Mesendoderm (in vitro differentiated cells): Measurements from ENCODE around the gene SLC4A1AP.

Source experiments
- DNase-seq: peaks from one replicate; pipeline ENCODE4 v3.0.0; 2013
- H2AK5ac ChIP-seq: 2 replicates; pipeline ENCODE4 v1.6.1; 2013; ENCODE audit warnings: low read length, inconsistent platforms
- H2BK120ac ChIP-seq: 2 replicates; pipeline ENCODE4 v1.6.1; 2013; ENCODE audit warnings: low read depth, mild to moderate bottlenecking, low read length, moderate library complexity, mixed read lengths
- H2BK15ac ChIP-seq: replicated peaks from 2 replicates; pipeline ENCODE4 v1.6.1; 2013; ENCODE audit warnings: low read depth, mild to moderate bottlenecking, moderate library complexity
- H2BK5ac ChIP-seq: 2 replicates; pipeline ENCODE4 v1.6.1; 2013; ENCODE audit warnings: low read length, inconsistent platforms
- H3K18ac ChIP-seq: 2 replicates; pipeline ENCODE4 v1.6.1; 2013; ENCODE audit warnings: mild to moderate bottlenecking, low read length, mixed read lengths
- H3K23ac ChIP-seq: one replicate; pipeline ENCODE4 v1.6.1; 2013; ENCODE audit warnings: low read length
- H3K27ac ChIP-seq: 2 replicates; pipeline ENCODE4 v1.5.1; 2013; ENCODE audit warnings: low read depth, mild to moderate bottlenecking, inconsistent platforms, low read length, moderate library complexity
- H3K27me3 ChIP-seq: 2 replicates; pipeline ENCODE4 v1.6.1; 2013; ENCODE audit warnings: low read length, control low read depth, mild to moderate bottlenecking, inconsistent platforms; ENCODE audit not compliant: insufficient read depth, poor library complexity
- H3K36me3 ChIP-seq: 2 replicates; pipeline ENCODE4 v1.6.1; 2013; ENCODE audit warnings: low read length, inconsistent platforms; ENCODE audit not compliant: control insufficient read depth, insufficient read depth
- H3K4ac ChIP-seq: one replicate; pipeline ENCODE4 v1.6.1; 2013; ENCODE audit warnings: low read depth, mild to moderate bottlenecking, low read length, moderate library complexity
- H3K4me1 ChIP-seq: 2 replicates; pipeline ENCODE4 v1.6.1; 2013; ENCODE audit warnings: low read depth, low read length, inconsistent platforms; ENCODE audit not compliant: control insufficient read depth
- H3K4me2 ChIP-seq: 2 replicates; pipeline ENCODE4 v1.6.1; 2013; ENCODE audit warnings: low read length
- H3K4me3 ChIP-seq: 2 replicates; pipeline ENCODE4 v1.5.1; 2013; ENCODE audit warnings: mild to moderate bottlenecking, low read length
- H3K56ac ChIP-seq: one replicate; pipeline ENCODE4 v1.6.1; 2013; ENCODE audit warnings: low read length
- H3K79me1 ChIP-seq: 2 replicates; pipeline ENCODE4 v1.6.1; 2013; ENCODE audit warnings: low read length, inconsistent platforms
- H3K79me2 ChIP-seq: 2 replicates; pipeline ENCODE4 v1.6.1; 2013; ENCODE audit warnings: mild to moderate bottlenecking, low read length; ENCODE audit not compliant: control insufficient read depth, insufficient read depth
- H3K9ac ChIP-seq: 2 replicates; pipeline ENCODE4 v1.6.1; 2013; ENCODE audit warnings: low read length, inconsistent platforms
- H4K5ac ChIP-seq: one replicate; pipeline ENCODE4 v1.6.1; 2013; ENCODE audit warnings: low read length
- H4K8ac ChIP-seq: one replicate; pipeline ENCODE4 v1.6.1; 2013; ENCODE audit warnings: low read depth, mild to moderate bottlenecking, control low read depth, low read length, moderate library complexity
- WGBS: extraction: QIAGEN DNeasy Blood & Tissue Kit; methylation state at CpG from one replicate; pipeline ENCODE4 v1.1.7; 2013; ENCODE audit warnings: low lambda C conversion rate, missing lambda C conversion rate; ENCODE audit not compliant: insufficient coverage; ENCODE audit errors: extremely low coverage; 5-methylcytosine and 5-hydroxymethylcytosine counted together

The SLC4A1AP gene

GRCh38 chr2:27724905-27725701, 61.4 kb downstream of the SLC4A1AP start:
- H2AK5ac ChIP-seq: no peak overlapping the region
- H3K36me3 ChIP-seq: no peaks in the 10 kb centered on the region
- H2BK120ac ChIP-seq: no peak overlapping the region
- H3K79me1 ChIP-seq: no peaks in the 10 kb centered on the region
- H3K27ac ChIP-seq: no peak overlapping the region
- H4K8ac ChIP-seq: no peak overlapping the region
- H3K27me3 ChIP-seq: no peaks in the 10 kb centered on the region
- H3K56ac ChIP-seq: no peak overlapping the region
- H3K4ac ChIP-seq: no peak overlapping the region
- no peak overlapping the region for H3K4me2 ChIP-seq
- H2BK15ac ChIP-seq: no peak overlapping the region
- H3K9ac ChIP-seq: no peak overlapping the region
- H3K4me3 ChIP-seq: no peak overlapping the region
- DNase-seq: no peak
- H3K79me2 ChIP-seq: no peaks in the 10 kb centered on the region
- no peak overlapping the region for H4K5ac ChIP-seq
- H3K23ac ChIP-seq: no peak overlapping the region
- H2BK5ac ChIP-seq: no peak overlapping the region
- H3K4me1 ChIP-seq: no peaks in the 10 kb centered on the region
- H3K18ac ChIP-seq: no peak overlapping the region
- no CpG with 5 or more reads among the region's 5 CpGs for WGBS

DNA sequence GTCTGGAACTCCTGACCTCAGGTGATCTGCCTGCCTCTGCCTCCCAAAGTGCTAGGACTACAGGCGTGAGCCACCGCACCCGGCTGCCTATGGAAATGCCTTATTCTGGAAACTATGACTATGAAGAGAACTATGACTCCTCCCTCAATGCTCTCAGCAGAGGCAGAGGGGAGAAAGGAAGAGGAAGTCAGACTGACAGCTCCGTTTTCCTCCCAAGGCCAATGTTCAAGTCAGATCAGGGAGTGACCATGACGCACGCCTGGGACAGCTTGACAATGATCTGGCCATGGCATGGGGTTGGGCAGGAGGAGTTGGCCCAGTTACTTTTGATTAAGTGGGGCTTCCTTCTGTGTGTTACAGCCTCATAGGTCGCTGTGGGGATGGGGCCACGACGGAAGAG, 63.6 kb downstream of the SLC4A1AP start:
- H4K5ac ChIP-seq: no peak overlapping the region
- H3K4me1 ChIP-seq: no peaks in the 10 kb centered on the region
- H3K79me1 ChIP-seq: no peaks in the 10 kb centered on the region
- no peak overlapping the region for H2BK5ac ChIP-seq
- DNase-seq: no peak
- H3K18ac ChIP-seq: no peak overlapping the region
- no CpG with 5 or more reads among the region's 9 CpGs for WGBS
- no peak overlapping the region for H2AK5ac ChIP-seq
- no peak overlapping the region for H3K4me3 ChIP-seq
- no peaks in the 10 kb centered on the region for H3K79me2 ChIP-seq
- H2BK120ac ChIP-seq: no peak overlapping the region
- H3K56ac ChIP-seq: no peak overlapping the region
- H3K4me2 ChIP-seq: no peak overlapping the region
- H2BK15ac ChIP-seq: no peak overlapping the region
- H3K36me3 ChIP-seq: no peaks in the 10 kb centered on the region
- no peak overlapping the region for H3K23ac ChIP-seq
- H3K27me3 ChIP-seq: no peaks in the 10 kb centered on the region
- no peak overlapping the region for H3K4ac ChIP-seq
- no peak overlapping the region for H3K27ac ChIP-seq
- no peak overlapping the region for H3K9ac ChIP-seq
- H4K8ac ChIP-seq: no peak overlapping the region

DNA sequence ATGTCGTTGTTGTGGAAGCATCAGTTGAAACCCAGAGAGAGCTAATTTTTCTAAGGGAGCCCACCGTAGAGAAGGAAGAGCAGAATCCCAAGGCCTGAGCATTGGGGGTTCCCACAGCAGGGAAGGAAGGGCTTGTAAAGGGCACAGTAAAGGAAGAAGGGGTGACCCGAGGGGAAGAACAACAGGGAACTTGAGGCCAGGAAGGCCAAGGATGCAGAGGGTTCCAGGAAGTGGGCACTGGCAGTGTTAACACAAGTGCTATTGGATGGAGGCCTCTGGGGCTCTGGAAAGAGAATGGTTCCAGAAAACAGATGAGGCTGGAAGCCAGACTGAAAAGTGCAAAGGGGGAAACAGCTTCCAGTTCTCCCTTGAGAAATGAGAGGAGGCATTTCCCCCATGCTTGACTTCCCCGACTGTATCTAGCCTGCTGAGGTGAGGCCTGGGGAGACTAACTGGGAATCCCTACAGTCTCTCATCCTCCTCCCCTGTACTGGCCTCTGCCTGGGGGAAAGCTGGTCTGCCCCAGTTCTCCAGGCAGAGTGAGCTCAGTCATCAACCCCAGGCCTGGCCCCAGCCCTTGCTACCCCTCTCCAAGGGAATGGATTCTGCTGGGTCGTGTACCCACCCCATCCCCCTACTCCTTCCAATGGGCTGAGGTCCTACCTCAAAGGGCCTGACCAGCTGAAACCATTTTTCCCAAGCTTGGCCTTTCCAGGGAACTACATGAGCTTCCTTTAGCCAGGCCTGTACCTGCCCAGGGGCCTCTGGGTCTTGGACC, 64.6 kb downstream of the SLC4A1AP start:
- H2BK120ac ChIP-seq: no peak overlapping the region
- H3K56ac ChIP-seq: no peak overlapping the region
- H4K5ac ChIP-seq: no peak overlapping the region
- H3K4me1 ChIP-seq: no peaks in the 10 kb centered on the region
- no peak overlapping the region for H3K18ac ChIP-seq
- H3K4me3 ChIP-seq: no peak overlapping the region
- no peaks in the 10 kb centered on the region for H3K36me3 ChIP-seq
- H2BK5ac ChIP-seq: no peak overlapping the region
- H4K8ac ChIP-seq: no peak overlapping the region
- no peaks in the 10 kb centered on the region for H3K79me1 ChIP-seq
- no peak for DNase-seq
- H2BK15ac ChIP-seq: no peak overlapping the region
- whole genome bisulfite sequencing: no CpG with 5 or more reads among the region's 5 CpGs
- H3K4ac ChIP-seq: no peak overlapping the region
- no peak overlapping the region for H3K9ac ChIP-seq
- no peaks in the 10 kb centered on the region for H3K27me3 ChIP-seq
- no peak overlapping the region for H2AK5ac ChIP-seq
- no peak overlapping the region for H3K4me2 ChIP-seq
- no peaks in the 10 kb centered on the region for H3K79me2 ChIP-seq
- no peak overlapping the region for H3K23ac ChIP-seq
- H3K27ac ChIP-seq: no peak overlapping the region

DNA sequence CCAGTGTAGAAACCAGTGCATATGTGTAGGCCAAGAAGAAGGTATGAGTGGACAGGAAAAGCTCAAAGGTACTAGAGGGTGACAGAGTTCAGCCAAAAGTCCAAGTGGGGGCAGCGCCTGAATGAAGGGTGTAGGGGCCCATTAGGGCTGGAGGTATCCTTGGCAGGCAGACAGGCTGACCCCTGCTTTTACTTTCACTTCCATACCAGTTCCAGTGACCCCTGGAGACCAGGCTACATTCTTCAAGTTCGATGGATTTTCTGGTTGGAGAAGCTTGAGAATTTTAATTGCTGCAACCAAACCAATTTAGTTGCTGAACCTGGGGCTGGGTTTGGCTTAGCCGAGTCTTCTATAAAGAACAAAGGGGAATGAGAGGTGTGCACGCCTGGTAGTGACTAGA, 65.5 kb downstream of the SLC4A1AP start:
- WGBS: no CpG with 5 or more reads among the region's 4 CpGs

DNA sequence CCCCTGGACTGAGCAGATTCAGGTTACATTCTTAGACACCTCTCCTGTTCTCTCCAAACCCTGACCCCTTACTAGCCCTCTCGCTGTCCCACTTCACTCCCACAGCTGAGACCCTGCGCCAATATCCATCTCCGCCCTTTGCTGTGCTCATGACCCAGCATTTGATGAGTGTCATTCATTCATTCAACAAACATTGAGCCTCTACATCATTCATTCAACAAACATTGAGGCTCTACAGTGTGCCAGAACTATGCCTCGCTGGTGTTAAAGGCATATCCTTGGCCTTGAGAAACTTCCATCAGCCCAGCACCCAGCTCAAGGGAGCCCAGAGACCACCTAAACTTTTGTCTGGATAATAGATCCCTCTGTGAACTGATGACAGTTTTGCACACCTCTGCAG, 65.9 kb downstream of the SLC4A1AP start:
- Histone ChIP-seq H3K4me1 (no peaks in the 10 kb centered on the region), H3K9ac (no peak overlapping the region), H3K79me2 (no peaks in the 10 kb centered on the region), H2BK120ac (no peak overlapping the region), H2BK5ac (no peak overlapping the region), H3K79me1 (no peaks in the 10 kb centered on the region), H3K27ac (no peak overlapping the region), H3K4me3 (no peak overlapping the region), H2BK15ac (no peak overlapping the region), H4K5ac (no peak overlapping the region), H3K36me3 (no peaks in the 10 kb centered on the region), H4K8ac (no peak overlapping the region), H3K27me3 (no peaks in the 10 kb centered on the region), H3K23ac (no peak overlapping the region), H3K4me2 (no peak overlapping the region), H3K56ac (no peak overlapping the region), H2AK5ac (no peak overlapping the region), H3K18ac (no peak overlapping the region), H3K4ac (no peak overlapping the region)
- DNase-seq: no peak
- no CpG with 5 or more reads among the region's 4 CpGs for whole genome bisulfite sequencing

More for the DNA sequence above, 65.5 kb downstream of the SLC4A1AP start:
- no peak overlapping the region for H2AK5ac ChIP-seq
- no peak overlapping the region for H3K4me2 ChIP-seq
- no peak overlapping the region for H3K4me3 ChIP-seq
- H4K8ac ChIP-seq: no peak overlapping the region
- H3K9ac ChIP-seq: no peak overlapping the region
- no peak overlapping the region for H2BK120ac ChIP-seq
- H4K5ac ChIP-seq: no peak overlapping the region
- H3K23ac ChIP-seq: no peak overlapping the region
- no peaks in the 10 kb centered on the region for H3K36me3 ChIP-seq
- H3K56ac ChIP-seq: no peak overlapping the region
- H3K4ac ChIP-seq: no peak overlapping the region
- no peak for DNase-seq
- no peaks in the 10 kb centered on the region for H3K4me1 ChIP-seq
- H3K79me1 ChIP-seq: no peaks in the 10 kb centered on the region
- H2BK15ac ChIP-seq: no peak overlapping the region
- no peak overlapping the region for H3K27ac ChIP-seq
- H3K79me2 ChIP-seq: no peaks in the 10 kb centered on the region
- H2BK5ac ChIP-seq: no peak overlapping the region
- H3K27me3 ChIP-seq: no peaks in the 10 kb centered on the region
- no peak overlapping the region for H3K18ac ChIP-seq
